Measurements from ENCODE around the gene ADAMTSL3.

DNA sequence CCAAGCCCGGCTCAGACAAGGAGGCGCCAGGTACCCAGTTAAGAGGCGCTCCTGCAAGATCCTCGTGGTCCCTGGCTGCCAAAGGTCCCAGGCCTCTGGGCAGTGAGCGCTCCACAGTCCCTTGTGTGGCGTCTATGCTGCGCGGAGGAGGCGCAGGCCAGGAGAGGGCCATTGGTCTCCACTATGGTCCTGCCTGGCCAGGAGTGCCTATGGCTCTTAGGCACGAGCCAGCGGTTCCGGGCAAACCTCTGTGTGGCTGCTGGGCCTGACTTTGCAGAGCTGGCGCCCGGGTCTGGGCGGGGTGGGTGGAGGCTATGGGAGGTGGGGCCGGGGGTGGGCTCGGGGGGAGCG, 660 bp upstream of the ADAMTSL3 start:
- TF ChIP-seq, protein P1, sequence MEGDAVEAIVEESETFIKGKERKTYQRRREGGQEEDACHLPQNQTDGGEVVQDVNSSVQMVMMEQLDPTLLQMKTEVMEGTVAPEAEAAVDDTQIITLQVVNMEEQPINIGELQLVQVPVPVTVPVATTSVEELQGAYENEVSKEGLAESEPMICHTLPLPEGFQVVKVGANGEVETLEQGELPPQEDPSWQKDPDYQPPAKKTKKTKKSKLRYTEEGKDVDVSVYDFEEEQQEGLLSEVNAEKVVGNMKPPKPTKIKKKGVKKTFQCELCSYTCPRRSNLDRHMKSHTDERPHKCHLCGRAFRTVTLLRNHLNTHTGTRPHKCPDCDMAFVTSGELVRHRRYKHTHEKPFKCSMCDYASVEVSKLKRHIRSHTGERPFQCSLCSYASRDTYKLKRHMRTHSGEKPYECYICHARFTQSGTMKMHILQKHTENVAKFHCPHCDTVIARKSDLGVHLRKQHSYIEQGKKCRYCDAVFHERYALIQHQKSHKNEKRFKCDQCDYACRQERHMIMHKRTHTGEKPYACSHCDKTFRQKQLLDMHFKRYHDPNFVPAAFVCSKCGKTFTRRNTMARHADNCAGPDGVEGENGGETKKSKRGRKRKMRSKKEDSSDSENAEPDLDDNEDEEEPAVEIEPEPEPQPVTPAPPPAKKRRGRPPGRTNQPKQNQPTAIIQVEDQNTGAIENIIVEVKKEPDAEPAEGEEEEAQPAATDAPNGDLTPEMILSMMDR (IDR thresholded peaks at IDR 0.05; ENCODE audit: poor library complexity, severe bottlenecking) = no peak
- no peak for TF ChIP-seq POLR2AphosphoS5 (IDR thresholded peaks at IDR 0.05)
- no peak for TF ChIP-seq MXI1 (conservative IDR thresholded peaks at IDR 0.05; ENCODE audit: poor library complexity, severe bottlenecking)

Measured in neural cell (in vitro differentiated cells).